Natural killer cell treated with Interleukin-12 subunit alpha and Interleukin-12 subunit beta and Interleukin-15 and Interleukin-18, amount 100 ng/mL, for 72 hours (primary cell): Measurements from ENCODE around the gene ZNF117. TPM values are rescaled to one million over a fixed set of nuclear protein-coding genes. Genes with fewer than 3 reads are reported as not detected.
"Not testable (repeated sequence)": the region's sequence is repeated elsewhere in the genome, so short reads cannot be mapped to it uniquely, and the experiment has no call there.

ENCODE experiments used
- ATAC-seq, 2 donors: fragments of 150-1000 bp; cut with Tn5 transposase in 1 of 2; sonication (Bioruptor Pico), chemical (Tn5 transposase) in 1 of 2; 2 replicates each; pipeline ENCODE4 v1.10.0; 2021
- DNase-seq: peaks from one replicate; pipeline ENCODE4 v3.0.0; 2022; ENCODE audit warnings: low spot score
- H3K27ac Mint-ChIP-seq, 2 donors: 1 replicate in 1 of 2; 2 replicates in 1 of 2; pipeline ENCODE4 v1.8.0; 2022; ENCODE audit warnings: mixed read lengths in 2 of 2, mild to moderate bottlenecking in 1 of 2, moderate library complexity in 1 of 2
- H3K27me3 Mint-ChIP-seq, 2 donors: 1 replicate in 1 of 2; 2 replicates in 1 of 2; pipeline ENCODE4 v1.8.0; 2022; ENCODE audit warnings: mixed read lengths in 2 of 2
- H3K36me3 Mint-ChIP-seq: one replicate; pipeline ENCODE4 v1.8.0; 2022; ENCODE audit warnings: mixed read lengths
- H3K4me1 Mint-ChIP-seq, 2 donors: 1 replicate in 1 of 2; 2 replicates in 1 of 2; pipeline ENCODE4 v1.8.0; 2022; ENCODE audit warnings: low read depth in 2 of 2, mixed read lengths in 2 of 2, mild to moderate bottlenecking in 1 of 2
- H3K4me3 Mint-ChIP-seq: one replicate; pipeline ENCODE4 v1.8.0; 2022; ENCODE audit warnings: mixed read lengths
- H3K9me3 Mint-ChIP-seq: 2 replicates; pipeline ENCODE4 v1.8.0; 2022; ENCODE audit warnings: mixed read lengths
- total RNA-seq, 2 donors: library from RNA; stranded (reverse); gene quantifications; one replicate each; pipeline ENCODE4 v1.2.3, GENCODE V29; 2022

ZNF117 gene
- total RNA-seq, 2 donors from 2014 or later, result 8.0 to 14.2 TPM

DNA sequence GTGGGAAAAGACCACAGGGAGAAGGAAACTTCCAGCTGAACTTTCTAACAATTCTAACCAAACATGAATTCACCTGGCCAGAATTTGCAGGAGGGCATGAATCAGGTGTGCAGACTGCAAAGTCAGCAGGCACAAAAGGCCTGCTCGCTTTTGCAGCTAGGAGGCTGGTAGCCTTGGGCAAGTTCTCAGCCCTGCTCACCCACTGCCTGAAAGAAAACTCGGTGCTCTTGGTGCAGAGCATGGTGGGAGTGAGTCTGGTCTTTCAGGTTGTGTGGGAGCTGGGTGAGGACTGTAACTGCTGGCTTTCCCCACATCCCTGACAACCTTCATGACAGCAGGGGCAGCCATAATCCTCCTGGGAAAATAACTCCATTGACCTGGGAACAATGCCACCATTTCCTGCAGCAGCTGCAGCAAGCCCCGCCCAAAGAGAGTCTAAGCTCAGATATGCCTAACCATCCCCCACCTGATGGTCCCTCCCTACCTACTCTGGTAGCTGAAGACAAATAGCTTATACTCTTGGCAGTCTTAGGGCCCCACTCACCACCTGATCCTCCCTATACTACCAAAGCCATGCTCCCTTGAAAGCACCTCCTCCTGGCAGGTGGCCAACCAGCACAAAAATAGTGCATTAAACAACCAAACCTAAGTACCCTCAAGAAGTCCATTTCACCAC is 31.6 kb downstream of the ZNF117 start:
- DNase-seq, result no peak
- Mint-ChIP-seq H3K27me3 (peaks cover 0 to 2% of the 10 kb centered on the region in 2 donors), H3K27ac (no peak overlapping the region), H3K4me3 (no peak overlapping the region), H3K9me3 (peaks cover 12% of the 10 kb centered on the region), H3K36me3 (peaks cover 21% of the 10 kb centered on the region), H3K4me1 (no peaks in the 10 kb centered on the region)
- ATAC-seq, result no peak

DNA sequence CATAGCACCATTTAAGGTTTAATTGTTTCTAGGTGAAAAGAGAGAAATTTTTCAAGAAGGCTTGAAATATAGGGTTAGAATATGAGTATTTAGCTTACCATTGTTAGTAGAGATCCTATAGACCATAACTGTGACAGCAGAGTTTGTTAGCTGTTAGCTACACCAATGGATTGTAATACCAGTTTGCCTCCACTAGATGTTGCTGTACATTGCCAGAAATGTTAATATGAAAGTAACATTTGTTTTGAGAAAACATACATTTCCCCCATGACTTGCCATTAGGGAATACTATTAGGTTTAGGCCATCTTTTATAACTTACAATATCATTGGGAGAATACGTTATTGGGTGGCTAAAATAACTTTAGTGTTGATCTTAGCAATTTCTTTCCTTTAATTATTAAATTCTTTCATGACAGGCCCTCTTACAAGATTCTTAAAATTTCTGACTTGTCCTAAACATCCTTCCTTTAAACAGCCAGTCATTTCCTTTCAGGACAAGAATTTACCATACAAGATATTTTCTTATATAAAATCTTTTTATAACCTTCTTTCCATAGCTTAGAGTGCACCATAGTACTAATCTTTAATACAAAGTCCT is 39.5 kb downstream of the ZNF117 start:
- H3K36me3 Mint-ChIP-seq, result no peaks in the 10 kb centered on the region
- peaks cover 28 to 29% of the 10 kb centered on the region in 2 donors for H3K27me3 Mint-ChIP-seq
- no peak overlapping the region for H3K4me3 Mint-ChIP-seq
- ATAC-seq (no peak), DNase-seq (peak; percentile 64)
- no peaks in the 10 kb centered on the region for H3K9me3 Mint-ChIP-seq
- H3K27ac Mint-ChIP-seq, result no peak overlapping the region
- H3K4me1 Mint-ChIP-seq, result peaks cover 0 to 3% of the 10 kb centered on the region in 2 donors

DNA sequence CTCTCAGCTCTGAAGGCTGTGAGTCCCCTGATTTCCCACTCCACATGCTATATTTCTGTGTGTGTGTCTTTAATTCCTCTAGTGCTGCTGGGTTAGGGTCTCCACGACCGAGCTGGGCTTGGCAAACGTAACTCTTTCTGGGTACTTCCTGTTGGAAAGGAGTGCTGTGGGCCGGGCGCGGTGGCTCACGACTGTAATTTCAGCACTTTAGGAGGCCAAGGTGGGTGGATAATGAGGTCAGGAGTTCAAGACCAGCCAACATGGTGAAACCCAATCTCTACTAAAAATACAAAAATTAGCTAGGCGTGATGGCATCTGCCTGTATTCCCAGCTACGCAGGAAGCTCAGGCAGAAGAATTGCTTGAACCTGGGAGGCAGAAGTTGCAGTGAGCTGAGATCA is 40.2 kb downstream of the ZNF117 start:
- H3K36me3 Mint-ChIP-seq, ATAC-seq, H3K27ac Mint-ChIP-seq, H3K4me1 Mint-ChIP-seq, H3K9me3 Mint-ChIP-seq, H3K4me3 Mint-ChIP-seq, DNase-seq: not testable (repeated sequence)
- peaks cover 29 to 35% of the 10 kb centered on the region in 2 donors for H3K27me3 Mint-ChIP-seq

DNA sequence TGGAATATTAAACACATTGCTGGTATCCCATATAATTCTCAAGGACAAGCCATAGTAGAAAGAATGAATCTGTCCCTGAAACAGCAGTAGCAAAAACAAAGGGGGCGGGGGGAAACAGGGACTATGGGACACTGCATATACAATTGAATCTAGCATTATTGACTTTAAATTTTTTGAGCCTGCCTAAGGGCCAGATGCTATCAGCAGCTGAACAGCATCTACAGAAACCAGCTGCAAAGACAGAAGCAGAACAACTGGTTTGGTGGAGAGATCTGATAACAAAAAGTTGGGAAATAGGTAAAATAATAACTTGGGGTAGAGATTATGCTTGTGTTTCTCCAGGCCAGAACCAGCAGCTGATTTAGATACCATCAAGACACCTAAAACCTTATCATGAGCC is 42.1 kb downstream of the ZNF117 start:
- not testable (repeated sequence) for H3K36me3 Mint-ChIP-seq, DNase-seq, H3K9me3 Mint-ChIP-seq, H3K4me1 Mint-ChIP-seq, ATAC-seq, H3K27ac Mint-ChIP-seq, H3K4me3 Mint-ChIP-seq
- peaks cover 34 to 37% of the 10 kb centered on the region in 2 donors for H3K27me3 Mint-ChIP-seq

DNA sequence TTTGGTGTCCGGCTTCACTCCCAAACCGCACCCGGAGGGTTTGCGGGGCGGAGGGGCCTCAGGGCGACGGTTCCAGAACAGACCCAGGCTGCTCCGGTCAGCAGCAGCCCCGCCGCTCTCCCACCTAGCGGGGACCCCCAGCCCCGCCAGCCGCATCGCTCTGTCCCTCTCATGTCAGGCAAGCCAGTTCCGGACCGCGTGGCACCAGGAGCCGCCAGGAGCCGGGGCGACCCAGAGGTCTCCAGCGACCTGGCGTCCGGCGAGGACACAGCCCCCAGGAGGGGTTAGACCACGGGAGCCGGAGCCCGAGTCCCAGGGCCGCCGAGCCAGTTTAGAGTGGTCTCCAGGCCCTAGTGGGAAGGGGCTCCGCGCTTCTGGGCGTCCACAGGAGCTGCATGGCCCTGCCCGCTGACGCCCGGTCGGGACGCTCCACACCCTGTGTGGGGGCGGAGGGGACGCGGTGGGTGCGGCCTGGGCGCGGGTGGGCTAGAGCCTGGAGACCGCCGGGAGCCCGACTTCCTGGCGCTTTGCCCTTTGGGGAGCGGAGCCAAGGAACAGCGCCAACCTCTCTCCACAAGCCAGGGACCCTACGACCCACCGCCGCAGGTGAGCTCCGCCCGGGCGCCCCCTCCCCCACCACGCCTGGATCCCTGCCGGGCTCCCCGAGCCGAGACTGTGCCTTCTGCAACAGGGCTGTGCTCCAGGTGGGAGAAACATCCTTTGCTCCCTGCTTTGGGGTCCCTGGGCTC is 43.4 kb downstream of the ZNF117 start:
- no peak overlapping the region for H3K4me3 Mint-ChIP-seq
- peaks cover 0 to 3% of the 10 kb centered on the region in 2 donors for H3K4me1 Mint-ChIP-seq
- no peak for DNase-seq
- ATAC-seq, result peak in 1 of 2 donors; percentile 28
- H3K27ac Mint-ChIP-seq, result no peak overlapping the region
- H3K36me3 Mint-ChIP-seq, result no peaks in the 10 kb centered on the region
- H3K9me3 Mint-ChIP-seq, result no peaks in the 10 kb centered on the region
- H3K27me3 Mint-ChIP-seq, result peaks cover 34 to 37% of the 10 kb centered on the region in 2 donors

DNA sequence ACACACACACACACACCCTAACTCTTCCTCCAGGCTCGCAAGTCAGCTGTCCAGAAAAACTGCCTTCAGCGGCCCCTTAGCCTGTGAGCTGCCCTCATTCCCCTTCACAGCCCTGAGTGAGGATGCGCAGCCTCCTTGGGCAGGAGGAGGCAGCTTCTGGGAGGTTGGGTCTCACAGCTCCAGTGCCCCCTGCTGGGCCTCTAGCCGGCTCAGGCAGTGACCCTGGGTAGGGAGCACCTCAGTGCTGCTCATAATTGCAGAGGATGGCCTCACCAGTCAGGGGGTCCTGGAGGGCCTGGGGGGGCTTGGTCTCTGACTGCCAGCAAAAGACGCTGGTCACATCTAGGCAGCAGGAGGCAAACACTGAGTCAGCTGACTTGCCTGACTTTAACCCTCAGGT is 44.1 kb downstream of the ZNF117 start:
- H3K36me3 Mint-ChIP-seq, result no peaks in the 10 kb centered on the region
- H3K4me3 Mint-ChIP-seq, result no peak overlapping the region
- peak in 1 of 2 donors; percentile 43 for ATAC-seq
- no peak overlapping the region for H3K27ac Mint-ChIP-seq
- peaks cover 0 to 3% of the 10 kb centered on the region in 2 donors for H3K4me1 Mint-ChIP-seq
- H3K9me3 Mint-ChIP-seq, result no peaks in the 10 kb centered on the region
- peaks cover 34 to 37% of the 10 kb centered on the region in 2 donors for H3K27me3 Mint-ChIP-seq
- no peak for DNase-seq

DNA sequence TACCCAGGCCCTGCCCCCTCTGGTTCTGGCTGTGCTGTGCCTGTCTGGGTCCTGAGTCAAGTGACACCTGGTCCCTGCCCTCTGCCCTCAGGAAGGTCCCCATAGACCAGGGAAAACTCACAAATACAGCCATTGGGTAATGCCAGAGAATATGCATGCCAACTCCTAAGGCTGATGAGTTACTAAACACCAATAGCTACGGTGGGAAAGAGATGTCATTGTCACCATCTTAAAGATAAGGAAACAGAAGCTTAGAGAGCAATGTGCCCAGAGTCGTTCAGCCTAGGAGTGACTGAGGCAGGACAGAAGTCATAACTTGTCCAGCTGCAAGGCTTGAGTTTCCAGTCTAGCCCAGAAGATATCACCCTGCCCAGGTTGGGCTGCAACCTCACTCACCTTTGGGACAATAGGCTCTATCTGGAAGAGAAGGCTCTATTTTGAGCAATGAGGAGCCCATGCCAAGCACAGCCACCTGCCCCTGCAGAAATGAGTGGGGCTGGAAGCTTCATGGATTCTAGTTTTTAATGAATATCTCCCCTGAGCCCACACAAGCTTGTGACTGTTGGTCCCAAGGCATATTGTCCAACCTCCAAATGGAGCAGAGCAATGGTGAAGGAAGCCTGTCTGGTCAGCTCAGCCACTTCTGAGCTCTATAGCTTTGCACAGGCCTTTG is 45.2 kb downstream of the ZNF117 start:
- no peaks in the 10 kb centered on the region for H3K36me3 Mint-ChIP-seq
- H3K4me3 Mint-ChIP-seq, result no peak overlapping the region
- H3K9me3 Mint-ChIP-seq, result no peaks in the 10 kb centered on the region
- peak in 1 of 2 donors; percentile 20 for ATAC-seq
- H3K27ac Mint-ChIP-seq, result no peak overlapping the region
- H3K27me3 Mint-ChIP-seq, result peaks cover 30 to 37% of the 10 kb centered on the region in 2 donors
- no peak for DNase-seq
- H3K4me1 Mint-ChIP-seq, result peaks cover 0 to 3% of the 10 kb centered on the region in 2 donors

DNA sequence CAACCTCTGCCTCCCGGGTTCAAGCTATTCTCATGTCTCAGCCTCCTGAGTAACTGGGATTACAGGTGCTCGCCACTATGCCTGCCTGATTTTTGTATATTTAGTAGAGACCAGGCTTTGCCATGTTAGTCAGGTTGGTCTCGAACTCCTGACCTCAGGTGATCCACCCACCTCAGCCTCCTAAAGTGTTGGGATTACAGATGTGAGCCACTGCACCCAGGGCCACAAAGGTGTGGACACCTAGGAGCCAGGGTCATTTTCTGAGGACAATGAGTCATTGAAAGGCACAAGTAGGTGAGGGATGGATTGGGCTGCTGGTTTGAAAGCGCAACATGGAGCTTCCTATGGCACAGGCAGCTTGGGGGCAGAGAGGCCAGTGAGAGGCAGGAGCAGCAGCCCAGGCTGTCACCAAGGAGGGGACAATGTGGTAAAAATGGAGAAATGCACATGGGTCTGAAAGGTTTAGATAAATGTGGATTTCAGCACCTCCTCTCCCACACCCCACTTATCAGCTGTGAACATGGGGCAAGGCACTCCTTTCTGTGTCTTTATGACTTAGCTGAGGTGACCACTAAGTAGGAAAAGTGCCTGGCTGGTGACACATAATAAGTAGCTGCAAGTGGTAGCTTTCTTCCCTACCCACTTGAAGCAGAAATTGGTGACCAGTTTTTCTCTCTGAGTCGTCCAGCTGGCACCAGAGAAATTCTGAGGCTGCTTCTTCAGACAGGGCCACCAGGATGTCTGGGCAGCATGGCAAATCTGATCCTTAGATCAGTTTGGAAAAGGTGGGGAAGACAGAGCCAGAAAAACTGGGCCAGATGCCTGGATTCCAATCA is 46.0 kb downstream of the ZNF117 start:
- not testable (repeated sequence) for H3K4me3 Mint-ChIP-seq, ATAC-seq, DNase-seq, H3K9me3 Mint-ChIP-seq, H3K27ac Mint-ChIP-seq, H3K4me1 Mint-ChIP-seq, H3K36me3 Mint-ChIP-seq
- peaks cover 28 to 37% of the 10 kb centered on the region in 2 donors for H3K27me3 Mint-ChIP-seq

DNA sequence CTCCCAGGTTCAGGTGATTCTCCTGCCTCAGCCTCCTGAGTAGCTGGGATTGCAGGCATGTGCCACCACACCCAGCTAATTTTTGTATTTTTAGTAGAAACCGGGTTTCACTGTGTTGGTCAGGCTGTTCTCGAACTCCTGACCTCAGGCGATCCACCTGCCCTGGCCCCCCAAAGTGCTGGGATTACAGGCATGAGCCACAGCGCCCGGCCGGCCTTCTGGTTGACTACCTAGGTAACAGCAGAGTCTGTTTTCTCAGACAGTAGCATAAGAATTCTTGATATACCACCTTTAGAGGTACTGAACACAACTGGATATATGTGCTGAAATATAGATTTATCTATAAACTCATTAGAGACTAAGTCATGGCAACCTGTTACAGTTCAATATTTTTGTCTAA is 50.8 kb downstream of the ZNF117 start:
- H3K4me3 Mint-ChIP-seq, H3K36me3 Mint-ChIP-seq, H3K27ac Mint-ChIP-seq, H3K4me1 Mint-ChIP-seq, DNase-seq, H3K9me3 Mint-ChIP-seq, H3K27me3 Mint-ChIP-seq, ATAC-seq: not testable (repeated sequence)

DNA sequence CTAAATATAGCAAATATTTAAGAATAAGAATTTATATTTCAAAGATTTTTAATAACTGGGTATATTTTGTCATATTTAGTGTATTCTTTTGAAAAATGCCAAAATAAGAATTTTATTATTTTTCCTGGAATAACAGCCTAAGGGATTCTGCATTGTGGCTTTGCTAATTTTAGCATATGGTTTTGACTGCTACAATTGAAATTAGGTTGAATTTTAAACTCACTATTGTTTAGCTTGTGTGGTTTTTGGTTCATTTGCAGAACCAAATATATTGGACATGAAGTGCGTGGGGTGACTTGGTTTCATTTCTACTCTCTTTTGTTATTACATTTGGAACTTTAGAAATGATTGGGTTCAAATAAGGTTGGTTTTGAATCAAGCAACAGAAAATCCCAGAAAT is 52.3 kb downstream of the ZNF117 start:
- peaks cover 7% of the 10 kb centered on the region for H3K36me3 Mint-ChIP-seq
- H3K4me1 Mint-ChIP-seq, result no peaks in the 10 kb centered on the region
- DNase-seq (no peak), ATAC-seq (no peak)
- H3K27me3 Mint-ChIP-seq, result no peaks in the 10 kb centered on the region
- H3K27ac Mint-ChIP-seq, result no peak overlapping the region
- H3K9me3 Mint-ChIP-seq, result no peaks in the 10 kb centered on the region
- H3K4me3 Mint-ChIP-seq, result no peak overlapping the region

DNA sequence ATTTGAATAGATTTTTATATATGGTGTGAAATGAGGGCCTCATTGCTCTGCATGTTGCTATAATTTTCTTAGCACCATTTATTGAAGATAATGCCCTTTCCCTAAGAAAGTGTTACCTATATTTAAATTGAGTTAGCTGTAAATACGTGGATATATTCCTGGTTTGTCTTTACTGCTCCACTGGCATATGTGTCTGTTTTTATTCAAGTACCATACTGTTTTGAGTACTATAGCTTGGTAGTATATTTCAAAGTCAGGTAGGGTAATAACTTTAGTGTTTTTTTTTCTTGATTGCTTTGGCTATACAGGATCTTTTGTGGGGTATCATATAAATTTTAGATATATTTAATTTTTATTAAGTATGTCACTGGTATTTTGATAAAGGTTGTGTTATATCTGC is 56.4 kb downstream of the ZNF117 start:
- Mint-ChIP-seq H3K27me3 (no peaks in the 10 kb centered on the region), H3K36me3 (peaks cover 7% of the 10 kb centered on the region), H3K27ac (no peak overlapping the region), H3K9me3 (no peaks in the 10 kb centered on the region), H3K4me1 (no peaks in the 10 kb centered on the region), H3K4me3 (no peak overlapping the region)
- DNase-seq (no peak), ATAC-seq (no peak)

DNA sequence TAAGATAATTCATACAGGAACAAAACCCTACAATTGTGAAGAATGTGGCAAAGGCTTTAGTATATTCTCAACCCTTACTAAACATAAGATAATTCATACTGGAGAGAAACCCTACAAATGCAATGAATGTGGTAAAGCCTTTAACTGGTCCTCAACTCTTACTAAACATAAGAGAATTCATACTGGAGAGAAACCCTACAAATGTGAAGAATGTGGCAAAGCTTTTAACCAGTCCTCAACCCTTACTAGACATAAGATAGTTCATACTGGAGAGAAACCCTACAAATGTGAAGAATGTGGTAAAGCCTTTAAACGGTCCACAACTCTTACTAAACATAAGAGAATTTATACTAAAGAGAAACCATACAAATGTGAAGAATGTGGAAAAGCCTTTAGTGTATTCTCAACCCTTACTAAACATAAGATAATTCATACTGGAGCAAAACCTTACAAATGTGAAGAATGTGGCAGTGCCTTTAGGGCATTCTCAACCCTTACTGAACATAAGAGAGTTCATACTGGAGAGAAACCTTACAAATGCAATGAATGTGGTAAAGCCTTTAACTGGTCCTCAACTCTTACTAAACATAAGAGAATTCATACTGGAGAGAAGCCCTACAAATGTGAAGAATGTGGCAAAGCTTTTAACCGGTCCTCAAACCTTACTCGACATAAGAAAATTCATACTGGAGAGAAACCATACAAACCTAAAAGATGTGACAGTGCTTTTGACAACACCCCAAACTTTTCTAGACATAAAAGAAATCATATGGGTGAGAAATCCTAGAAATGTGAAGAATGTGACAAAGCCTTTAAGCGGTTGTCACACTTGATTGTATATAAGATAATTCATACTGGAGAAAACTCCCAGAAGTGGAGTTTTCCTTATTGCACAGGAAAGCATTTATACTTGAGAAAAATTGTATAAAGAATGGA is 62.3 kb downstream of the ZNF117 start:
- not testable (repeated sequence) for ATAC-seq, DNase-seq, H3K27ac Mint-ChIP-seq, H3K4me3 Mint-ChIP-seq, H3K27me3 Mint-ChIP-seq, H3K4me1 Mint-ChIP-seq
- H3K9me3 Mint-ChIP-seq, result peaks cover 10% of the 10 kb centered on the region
- H3K36me3 Mint-ChIP-seq, result peaks cover 57% of the 10 kb centered on the region
